H9 (cell line): Measurements from ENCODE around the gene GAK. TPM values are rescaled to one million over a fixed set of nuclear protein-coding genes. Genes with fewer than 3 reads are reported as not detected.

ENCODE experiments used
- DNase-seq: peaks from one replicate; pipeline ENCODE4 v3.0.0-alpha.2; 2017
- H2AFZ ChIP-seq: one replicate; pipeline ENCODE4 v1.6.1; 2013; ENCODE audit warnings: mild to moderate bottlenecking, low read length, control low read depth, moderate library complexity
- H2AK5ac ChIP-seq: 2 replicates; pipeline ENCODE4 v1.6.1; 2013; ENCODE audit warnings: low read length, control low read depth, mixed read lengths; ENCODE audit not compliant: insufficient read length
- H2BK120ac ChIP-seq: one replicate; pipeline ENCODE4 v1.6.1; 2013; ENCODE audit warnings: low read depth, mild to moderate bottlenecking, low read length, control low read depth, inconsistent platforms; ENCODE audit not compliant: poor library complexity, severe bottlenecking
- H2BK12ac ChIP-seq: 2 replicates; pipeline ENCODE4 v1.6.1; 2013; ENCODE audit warnings: low read length, control low read depth, mixed read lengths, low read depth; ENCODE audit not compliant: insufficient read length
- H2BK15ac ChIP-seq: 2 replicates; pipeline ENCODE4 v1.6.1; 2013; ENCODE audit warnings: low read depth, low read length, control low read depth
- H2BK20ac ChIP-seq: one replicate; pipeline ENCODE4 v1.6.1; 2013; ENCODE audit warnings: low read depth, mild to moderate bottlenecking, low read length, control low read depth, inconsistent platforms; ENCODE audit not compliant: poor library complexity, severe bottlenecking
- H2BK5ac ChIP-seq: 2 replicates; pipeline ENCODE4 v1.6.1; 2013; ENCODE audit warnings: low read length, control low read depth, mixed read lengths; ENCODE audit not compliant: insufficient read length
- H3K14ac ChIP-seq: 2 replicates; pipeline ENCODE4 v1.6.1; 2013; ENCODE audit warnings: low read length, control low read depth; ENCODE audit not compliant: insufficient read depth
- H3K18ac ChIP-seq: 2 replicates; pipeline ENCODE4 v1.6.1; 2013; ENCODE audit warnings: low read depth, mild to moderate bottlenecking, mixed read lengths, low read length, control low read depth; ENCODE audit not compliant: insufficient read length
- H3K23ac ChIP-seq: 2 replicates; pipeline ENCODE4 v1.6.1; 2013; ENCODE audit warnings: low read length, control low read depth, mixed read lengths, low read depth; ENCODE audit not compliant: insufficient read length
- H3K23me2 ChIP-seq: 2 replicates; pipeline ENCODE4 v1.6.1; 2013; ENCODE audit warnings: low read depth, mild to moderate bottlenecking, mixed read lengths, low read length, control low read depth; ENCODE audit not compliant: insufficient read length, poor library complexity, severe bottlenecking
- H3K27ac ChIP-seq: 2 replicates; pipeline ENCODE4 v1.5.1; 2013; ENCODE audit warnings: low read length, control low read depth, mixed read lengths, low read depth; ENCODE audit not compliant: insufficient read length
- H3K27me3 ChIP-seq: 2 replicates; pipeline ENCODE4 v1.6.1; 2013; ENCODE audit warnings: low read length, control low read depth, inconsistent platforms; ENCODE audit not compliant: insufficient read depth
- H3K4ac ChIP-seq: 2 replicates; pipeline ENCODE4 v1.6.1; 2013; ENCODE audit warnings: low read depth, mild to moderate bottlenecking, control low read depth, inconsistent platforms, low read length, moderate library complexity
- H3K4me1 ChIP-seq: 2 replicates; pipeline ENCODE4 v1.6.1; 2013; ENCODE audit warnings: low read length, control low read depth, inconsistent platforms; ENCODE audit not compliant: insufficient read depth
- H3K4me2 ChIP-seq: 2 replicates; pipeline ENCODE4 v1.6.1; 2013; ENCODE audit warnings: low read length, control low read depth, mixed read lengths; ENCODE audit not compliant: insufficient read length, insufficient read depth
- H3K56ac ChIP-seq: 2 replicates; pipeline ENCODE4 v1.6.1; 2013; ENCODE audit warnings: low read depth, mild to moderate bottlenecking, mixed read lengths, low read length, control low read depth; ENCODE audit not compliant: insufficient read length
- H3K79me1 ChIP-seq: 2 replicates; pipeline ENCODE4 v1.6.1; 2013; ENCODE audit warnings: low read depth, mild to moderate bottlenecking, moderate library complexity, low read length, control low read depth, inconsistent platforms; ENCODE audit not compliant: insufficient read depth, poor library complexity, severe bottlenecking
- H3K79me2 ChIP-seq: 2 replicates; pipeline ENCODE4 v1.6.1; 2013; ENCODE audit warnings: low read length, control low read depth, inconsistent platforms; ENCODE audit not compliant: insufficient read depth
- H3K9ac ChIP-seq: 2 replicates; pipeline ENCODE4 v1.6.1; 2013; ENCODE audit warnings: low read length, control low read depth, mixed read lengths; ENCODE audit not compliant: insufficient read length; ENCODE audit errors: extremely low read depth
- H3K9me3 ChIP-seq: one replicate; pipeline ENCODE4 v1.6.1; 2013; ENCODE audit warnings: low read depth, low read length, inconsistent platforms; ENCODE audit not compliant: control insufficient read depth
- H3T11ph ChIP-seq: one replicate; pipeline ENCODE4 v1.6.1; 2013; ENCODE audit warnings: mild to moderate bottlenecking, low read length, control low read depth, inconsistent platforms
- H4K20me1 ChIP-seq: one replicate; pipeline ENCODE4 v1.6.1; 2013; ENCODE audit not compliant: control insufficient read depth, insufficient read length, insufficient read depth
- H4K5ac ChIP-seq: 2 replicates; pipeline ENCODE4 v1.6.1; 2013; ENCODE audit warnings: low read depth, mild to moderate bottlenecking, mixed read lengths, low read length, control low read depth; ENCODE audit not compliant: insufficient read length
- H4K8ac ChIP-seq: replicated peaks from 2 replicates; pipeline ENCODE4 v1.6.1; 2013; ENCODE audit warnings: low read length, control low read depth, mixed read lengths, low read depth; ENCODE audit not compliant: insufficient read length
- H4K91ac ChIP-seq: 2 replicates; pipeline ENCODE4 v1.6.1; 2013; ENCODE audit warnings: low read depth, mild to moderate bottlenecking, moderate library complexity, mixed read lengths, low read length, control low read depth; ENCODE audit not compliant: insufficient read length
- H3K27ac Mint-ChIP-seq, 3 experiments: 2 replicates in 2 of 3; 3 replicates in 1 of 3; pipeline ENCODE4 v1.8.0; 2020 to 2021; ENCODE audit warnings: mixed read lengths in 3 of 3, mild to moderate bottlenecking in 1 of 3, moderate library complexity in 1 of 3
- H3K27me3 Mint-ChIP-seq: 2 replicates; pipeline ENCODE4 v1.8.0; 2021; ENCODE audit warnings: low read depth, mild to moderate bottlenecking, moderate library complexity, mixed read lengths
- H3K36me3 Mint-ChIP-seq, 3 experiments: 2 replicates in 2 of 3; 3 replicates in 1 of 3; pipeline ENCODE4 v1.8.0; 2020 to 2021; ENCODE audit warnings: low read depth in 3 of 3, mixed read lengths in 3 of 3; ENCODE audit not compliant: insufficient read depth in 1 of 3
- H3K4me1 Mint-ChIP-seq, 2 experiments: 2 replicates each; pipeline ENCODE4 v1.8.0; 2020; ENCODE audit warnings: mixed read lengths in 2 of 2
- H3K4me3 Mint-ChIP-seq, 2 experiments: 2 replicates in 1 of 2; 3 replicates in 1 of 2; pipeline ENCODE4 v1.8.0; 2020 to 2021; ENCODE audit warnings: mild to moderate bottlenecking in 2 of 2, mixed read lengths in 2 of 2, moderate library complexity in 1 of 2
- H3K9me3 Mint-ChIP-seq, 2 experiments: 2 replicates in 1 of 2; 3 replicates in 1 of 2; pipeline ENCODE4 v1.8.0; 2020; ENCODE audit warnings: mild to moderate bottlenecking in 2 of 2, mixed read lengths in 2 of 2, moderate library complexity in 1 of 2
- WGBS: extraction: QIAGEN DNeasy Blood & Tissue Kit; methylation state at CpG from one replicate; pipeline ENCODE4 v1.1.7; 2013; ENCODE audit warnings: missing lambda C conversion rate, low lambda C conversion rate, mixed read lengths; ENCODE audit not compliant: insufficient read length; ENCODE audit errors: extremely low coverage; 5-methylcytosine and 5-hydroxymethylcytosine counted together
- total RNA-seq: library from RNA; stranded (reverse); gene quantifications from 2 replicates; pipeline ENCODE4 v1.2.1, GENCODE V29; 2021
- TF ChIP-seq, protein P1 (sequence below): fragments of 200-600 bp; sonication (generic); conservative IDR thresholded peaks from 3 replicates; pipeline ENCODE4 v1.8.0; 2021; ENCODE audit warnings: antibody characterized with exemption, mild to moderate bottlenecking

GAK gene
- total RNA-seq, 1 experiment from 2014 or later, result 80.7 TPM

DNA sequence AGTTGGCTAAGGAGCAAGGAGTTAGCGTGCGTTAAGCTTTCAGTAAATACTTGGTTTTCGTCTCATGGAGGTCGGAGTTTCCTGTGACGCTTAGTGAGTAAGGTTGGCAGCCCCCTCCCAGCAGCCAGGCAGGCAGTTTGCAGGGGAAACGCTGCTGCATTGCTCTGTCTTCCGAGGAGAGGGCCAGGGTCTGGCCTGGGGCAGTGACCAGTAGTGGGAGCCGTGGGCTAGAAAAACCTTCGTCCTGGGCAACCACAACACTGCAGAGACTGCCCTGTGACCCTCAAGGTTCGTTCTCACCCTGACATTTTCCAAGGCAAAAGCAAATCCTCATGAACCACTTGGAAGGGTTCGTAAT lies 576 bp upstream of the GAK start:
- no peak overlapping the region for H3K18ac ChIP-seq
- Mint-ChIP-seq H3K27me3 (no peaks in the 10 kb centered on the region; the same call in 1 of the 2 replicates), H3K27ac (peak overlapping the region; percentile 72 to 90 (median 81); a peak in 5 of 7 replicates), H3K4me3 (peak overlapping the region; percentile 88 to 96), H3K9me3 (no peaks in the 10 kb centered on the region), H3K4me1 (peaks cover 16% of the 10 kb centered on the region in 2 experiments), H3K36me3 (no peaks in the 10 kb centered on the region; a peak in 1 of 7 replicates)
- no peak overlapping the region for H2AK5ac ChIP-seq
- WGBS, result no CpG with 5 or more reads among the region's 11 CpGs
- DNase-seq, result peak; percentile 38
- H2BK5ac ChIP-seq, result no peak overlapping the region
- H2AFZ ChIP-seq, result no peak overlapping the region
- no peak overlapping the region for H4K8ac ChIP-seq
- peaks cover 2% of the 10 kb centered on the region for H4K20me1 ChIP-seq
- H3K4me1 ChIP-seq, result peaks cover 4% of the 10 kb centered on the region; the same call in 1 of the 2 replicates
- no peak overlapping the region for H4K91ac ChIP-seq
- no peak overlapping the region for H3K27ac ChIP-seq
- no peak overlapping the region for H3K56ac ChIP-seq
- TF ChIP-seq, protein P1, sequence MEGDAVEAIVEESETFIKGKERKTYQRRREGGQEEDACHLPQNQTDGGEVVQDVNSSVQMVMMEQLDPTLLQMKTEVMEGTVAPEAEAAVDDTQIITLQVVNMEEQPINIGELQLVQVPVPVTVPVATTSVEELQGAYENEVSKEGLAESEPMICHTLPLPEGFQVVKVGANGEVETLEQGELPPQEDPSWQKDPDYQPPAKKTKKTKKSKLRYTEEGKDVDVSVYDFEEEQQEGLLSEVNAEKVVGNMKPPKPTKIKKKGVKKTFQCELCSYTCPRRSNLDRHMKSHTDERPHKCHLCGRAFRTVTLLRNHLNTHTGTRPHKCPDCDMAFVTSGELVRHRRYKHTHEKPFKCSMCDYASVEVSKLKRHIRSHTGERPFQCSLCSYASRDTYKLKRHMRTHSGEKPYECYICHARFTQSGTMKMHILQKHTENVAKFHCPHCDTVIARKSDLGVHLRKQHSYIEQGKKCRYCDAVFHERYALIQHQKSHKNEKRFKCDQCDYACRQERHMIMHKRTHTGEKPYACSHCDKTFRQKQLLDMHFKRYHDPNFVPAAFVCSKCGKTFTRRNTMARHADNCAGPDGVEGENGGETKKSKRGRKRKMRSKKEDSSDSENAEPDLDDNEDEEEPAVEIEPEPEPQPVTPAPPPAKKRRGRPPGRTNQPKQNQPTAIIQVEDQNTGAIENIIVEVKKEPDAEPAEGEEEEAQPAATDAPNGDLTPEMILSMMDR, result no peak
- no peak overlapping the region for H3K14ac ChIP-seq
- H3K27me3 ChIP-seq, result no peaks in the 10 kb centered on the region
- no peak overlapping the region for H3K23ac ChIP-seq
- H2BK20ac ChIP-seq, result no peak overlapping the region
- H3K79me2 ChIP-seq, result peaks cover 19% of the 10 kb centered on the region; the same call in 1 of the 2 replicates
- no peak overlapping the region for H3T11ph ChIP-seq
- no peaks in the 10 kb centered on the region for H3K9me3 ChIP-seq
- H2BK12ac ChIP-seq, result no peak overlapping the region
- H2BK15ac ChIP-seq, result no peak overlapping the region
- H2BK120ac ChIP-seq, result no peak overlapping the region
- peak overlapping the region; percentile 27 for H3K9ac ChIP-seq
- no peak overlapping the region for H3K4ac ChIP-seq
- peak overlapping the region; percentile 72 for H3K4me2 ChIP-seq
- peaks cover 12% of the 10 kb centered on the region for H3K79me1 ChIP-seq
- peaks cover 18% of the 10 kb centered on the region for H3K23me2 ChIP-seq
- H4K5ac ChIP-seq, result no peak overlapping the region
